Stomach smooth muscle (tissue), 2 donors: Measurements from ENCODE around the gene PRELID3B.

ENCODE experiments used
- H3K27ac ChIP-seq: one replicate; pipeline ENCODE4 v1.7.0; 2013; ENCODE audit warnings: mild to moderate bottlenecking, low read length, inconsistent platforms
- H3K27me3 ChIP-seq, 2 donors: one replicate each; pipeline ENCODE4 v1.7.0; 2013; ENCODE audit warnings: low read length in 2 of 2; ENCODE audit not compliant: insufficient read depth in 2 of 2, control insufficient read depth in 1 of 2
- H3K36me3 ChIP-seq, 2 donors: one replicate each; pipeline ENCODE4 v1.7.0; 2013; ENCODE audit warnings: low read length in 2 of 2; ENCODE audit not compliant: control insufficient read depth in 2 of 2, insufficient read depth in 2 of 2
- H3K4me1 ChIP-seq: one replicate; pipeline ENCODE4 v1.7.0; 2013; ENCODE audit warnings: low read length; ENCODE audit not compliant: control insufficient read depth, insufficient read depth
- H3K4me3 ChIP-seq, 2 donors: one replicate each; pipeline ENCODE4 v1.7.0; 2013; ENCODE audit warnings: low read length in 2 of 2
- H3K9ac ChIP-seq, 2 donors: one replicate each; pipeline ENCODE4 v1.7.0; 2013; ENCODE audit warnings: low read length in 2 of 2, mild to moderate bottlenecking in 1 of 2
- H3K9me3 ChIP-seq, 2 donors: one replicate each; pipeline ENCODE4 v1.7.0; 2013; ENCODE audit warnings: low read length in 2 of 2; ENCODE audit not compliant: control insufficient read depth in 2 of 2
- donor health status: healthy.
- donor health status: Pancreatic carcinoma.

Gene PRELID3B

GRCh38 chr20:59025511-59025910 is 17.1 kb downstream of the PRELID3B start:
- H3K9me3 ChIP-seq, result no peaks in the 10 kb centered on the region
- H3K36me3 ChIP-seq, result peaks cover 31 to 37% of the 10 kb centered on the region in 2 donors
- H3K27me3 ChIP-seq, result no peaks in the 10 kb centered on the region
- no peak overlapping the region for H3K9ac ChIP-seq
- no peak overlapping the region for H3K27ac ChIP-seq
- H3K4me3 ChIP-seq, result no peak overlapping the region
- peaks cover 5% of the 10 kb centered on the region for H3K4me1 ChIP-seq

- Histone ChIP-seq H3K9ac (no peak overlapping the region), H3K36me3 (peaks cover 31 to 34% of the 10 kb centered on the region in 2 donors), H3K4me3 (no peak overlapping the region), H3K9me3 (no peaks in the 10 kb centered on the region), H3K27ac (no peak overlapping the region), H3K4me1 (peaks cover 5% of the 10 kb centered on the region), H3K27me3 (no peaks in the 10 kb centered on the region)
Observed at GRCh38 chr20:59025086-59025485, 17.5 kb downstream of the PRELID3B start.

- no peaks in the 10 kb centered on the region for H3K9me3 ChIP-seq
- H3K27me3 ChIP-seq, result no peaks in the 10 kb centered on the region
- peaks cover 3% of the 10 kb centered on the region for H3K4me1 ChIP-seq
- H3K4me3 ChIP-seq, result no peak overlapping the region
- peaks cover 27 to 28% of the 10 kb centered on the region in 2 donors for H3K36me3 ChIP-seq
- no peak overlapping the region for H3K9ac ChIP-seq
- H3K27ac ChIP-seq, result no peak overlapping the region
Observed at GRCh38 chr20:59024111-59024530, 18.5 kb downstream of the PRELID3B start.

GRCh38 chr20:59023616-59024015 is 19.0 kb downstream of the PRELID3B start:
- Histone ChIP-seq H3K27me3 (no peaks in the 10 kb centered on the region), H3K4me3 (no peak overlapping the region), H3K4me1 (no peaks in the 10 kb centered on the region), H3K9me3 (no peaks in the 10 kb centered on the region), H3K9ac (no peak overlapping the region), H3K27ac (no peak overlapping the region), H3K36me3 (peaks cover 27% of the 10 kb centered on the region in 2 donors)

- Histone ChIP-seq H3K27ac (no peak overlapping the region), H3K36me3 (peaks cover 21 to 27% of the 10 kb centered on the region in 2 donors)
Observed at GRCh38 chr20:59022754-59023153, 19.8 kb downstream of the PRELID3B start.

GRCh38 chr20:59020938-59021551 is 21.5 kb downstream of the PRELID3B start:
- H3K4me1 ChIP-seq, result no peaks in the 10 kb centered on the region
- H3K4me3 ChIP-seq, result no peak overlapping the region
- H3K36me3 ChIP-seq, result peaks cover 17 to 23% of the 10 kb centered on the region in 2 donors
- no peaks in the 10 kb centered on the region for H3K27me3 ChIP-seq
- peak overlapping the region in 1 of 2 donors; percentile 10 for H3K9ac ChIP-seq
- no peak overlapping the region for H3K27ac ChIP-seq
- no peaks in the 10 kb centered on the region for H3K9me3 ChIP-seq

More at GRCh38 chr20:59022754-59023153, 19.8 kb downstream of the PRELID3B start:
- Histone ChIP-seq H3K4me3 (no peak overlapping the region), H3K9me3 (no peaks in the 10 kb centered on the region), H3K9ac (no peak overlapping the region), H3K4me1 (no peaks in the 10 kb centered on the region), H3K27me3 (no peaks in the 10 kb centered on the region)

- no peaks in the 10 kb centered on the region for H3K27me3 ChIP-seq
- H3K9ac ChIP-seq, result no peak within 1 kb of the TSS
- H3K4me3 ChIP-seq, result no peak within 1 kb of the TSS
- H3K36me3 ChIP-seq, result peaks cover 5 to 13% of the 10 kb centered on the region in 2 donors
- no peaks in the 10 kb centered on the region for H3K9me3 ChIP-seq
- H3K4me1 ChIP-seq, result no peaks in the 10 kb centered on the region
- no peak within 1 kb of the TSS for H3K27ac ChIP-seq
Observed at GRCh38 chr20:59019217-59019616, 23.4 kb downstream of the PRELID3B start, which contains the start of gene TUBB1. Gene TUBB1, plus strand, starts transcription at chr20:59019429. Its CDS starts 94 bp downstream, at chr20:59019523.

- Histone ChIP-seq H3K27me3 (no peaks in the 10 kb centered on the region), H3K9ac (no peak overlapping the region), H3K9me3 (no peaks in the 10 kb centered on the region), H3K36me3 (peaks cover 5 to 9% of the 10 kb centered on the region in 2 donors), H3K4me1 (no peaks in the 10 kb centered on the region), H3K4me3 (no peak overlapping the region), H3K27ac (no peak overlapping the region)
Observed at GRCh38 chr20:59018817-59019216, 23.8 kb downstream of the PRELID3B start.

GRCh38 chr20:59017493-59018231 is 24.9 kb downstream of the PRELID3B start:
- no peak overlapping the region for H3K27ac ChIP-seq

GRCh38 chr20:59016795-59017492 is 25.6 kb downstream of the PRELID3B start:
- Histone ChIP-seq H3K4me1 (no peaks in the 10 kb centered on the region), H3K9ac (no peak overlapping the region), H3K9me3 (no peaks in the 10 kb centered on the region), H3K4me3 (no peak overlapping the region), H3K27me3 (no peaks in the 10 kb centered on the region), H3K36me3 (no peaks in the 10 kb centered on the region), H3K27ac (no peak overlapping the region)

More at GRCh38 chr20:59017493-59018231, 24.9 kb downstream of the PRELID3B start:
- Histone ChIP-seq H3K27me3 (no peaks in the 10 kb centered on the region), H3K9me3 (no peaks in the 10 kb centered on the region), H3K4me1 (no peaks in the 10 kb centered on the region), H3K4me3 (no peak overlapping the region), H3K36me3 (peaks cover 0 to 2% of the 10 kb centered on the region in 2 donors), H3K9ac (no peak overlapping the region)
